ENCODE data around the gene TEKT3. TPM values are rescaled to one million over a fixed set of nuclear protein-coding genes. Genes with fewer than 3 reads are reported as not detected.

The TEKT3 gene
- polyA plus RNA-seq, 1 of the 3 experiments (the other 2 are of a cell fraction): 0.62 TPM

DNA sequence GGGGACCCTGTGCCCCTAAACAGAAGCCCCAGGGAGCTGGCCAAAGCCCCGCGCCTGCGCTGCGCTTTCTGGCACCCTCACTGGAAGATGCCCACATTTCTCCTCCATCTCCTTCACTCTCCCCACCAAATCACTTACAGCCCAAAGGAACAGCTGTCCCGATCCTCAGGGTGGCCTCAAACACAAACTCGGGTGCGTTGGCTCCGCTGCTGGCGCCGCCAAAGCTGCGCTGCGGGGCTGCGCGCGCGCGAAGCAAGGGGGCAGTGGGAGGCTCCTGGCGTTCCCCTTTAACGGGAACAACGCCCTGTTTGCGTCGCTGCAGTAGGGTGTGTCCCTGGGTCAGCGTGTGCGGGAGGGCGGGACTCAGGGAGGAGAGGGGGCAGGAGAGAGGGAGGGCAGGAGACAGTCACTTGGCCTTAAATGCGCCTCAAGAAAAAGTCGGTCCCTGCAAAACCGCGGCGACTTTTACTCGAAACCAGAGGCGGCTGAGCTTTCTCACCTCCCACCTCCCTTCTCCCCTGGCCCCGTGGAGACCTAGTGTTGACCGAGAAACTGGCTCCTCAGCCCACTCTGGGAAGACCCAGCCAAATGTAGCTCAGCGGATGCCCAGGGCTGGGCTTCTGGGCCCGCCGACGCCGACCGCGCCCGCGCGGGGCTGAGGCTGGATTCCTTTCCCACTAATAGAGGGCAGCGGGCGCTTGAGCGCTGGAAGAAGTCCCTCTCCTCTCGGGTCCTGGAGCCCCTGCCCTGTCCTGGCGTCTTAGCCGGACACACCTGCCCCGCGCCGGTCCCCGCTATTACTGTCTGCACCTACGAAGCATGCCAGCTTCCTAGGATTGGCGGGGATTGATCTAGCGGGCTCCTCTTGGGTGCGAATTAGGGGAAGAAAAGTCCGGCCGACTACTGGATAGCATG is 78.8 kb downstream of the TEKT3 start (continued):
- TF ChIP-seq, protein P1, sequence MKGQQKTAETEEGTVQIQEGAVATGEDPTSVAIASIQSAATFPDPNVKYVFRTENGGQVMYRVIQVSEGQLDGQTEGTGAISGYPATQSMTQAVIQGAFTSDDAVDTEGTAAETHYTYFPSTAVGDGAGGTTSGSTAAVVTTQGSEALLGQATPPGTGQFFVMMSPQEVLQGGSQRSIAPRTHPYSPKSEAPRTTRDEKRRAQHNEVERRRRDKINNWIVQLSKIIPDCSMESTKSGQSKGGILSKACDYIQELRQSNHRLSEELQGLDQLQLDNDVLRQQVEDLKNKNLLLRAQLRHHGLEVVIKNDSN (IDR thresholded peaks at IDR 0.05; ENCODE audit: borderline replicate concordance, low read depth): no peak
- TF ChIP-seq, protein P2, sequence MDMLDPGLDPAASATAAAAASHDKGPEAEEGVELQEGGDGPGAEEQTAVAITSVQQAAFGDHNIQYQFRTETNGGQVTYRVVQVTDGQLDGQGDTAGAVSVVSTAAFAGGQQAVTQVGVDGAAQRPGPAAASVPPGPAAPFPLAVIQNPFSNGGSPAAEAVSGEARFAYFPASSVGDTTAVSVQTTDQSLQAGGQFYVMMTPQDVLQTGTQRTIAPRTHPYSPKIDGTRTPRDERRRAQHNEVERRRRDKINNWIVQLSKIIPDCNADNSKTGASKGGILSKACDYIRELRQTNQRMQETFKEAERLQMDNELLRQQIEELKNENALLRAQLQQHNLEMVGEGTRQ (IDR thresholded peaks at IDR 0.05; ENCODE audit: borderline replicate concordance, low read depth, low read length): no peak
- TF ChIP-seq EZH2phosphoT487 (IDR thresholded peaks at IDR 0.05; ENCODE audit: borderline replicate concordance, low read depth) (no peak), ELF1 (IDR thresholded peaks at IDR 0.05) (no peak), TCF12 (IDR thresholded peaks at IDR 0.05) (0 out of 2 replicates have a peak, but pooled peaks have one; percentile 6), RXRA (IDR thresholded peaks at IDR 0.05; ENCODE audit: borderline replicate concordance, low read depth) (no peak; the same call in 1 of the 2 replicates), SIN3A (IDR thresholded peaks at IDR 0.05; ENCODE audit: borderline replicate concordance, low read depth, low read length) (no peak), POLR2AphosphoS5 (IDR thresholded peaks at IDR 0.05; ENCODE audit: low read depth, low read length) (peak; percentile 61; the same call in 1 of the 2 replicates), NRF1 (IDR thresholded peaks at IDR 0.05; ENCODE audit: low read depth, low read length) (peak; percentile 64), MEF2A (IDR thresholded peaks at IDR 0.05; ENCODE audit: borderline replicate concordance, low read depth) (no peak)
- TF ChIP-seq, protein P3, sequence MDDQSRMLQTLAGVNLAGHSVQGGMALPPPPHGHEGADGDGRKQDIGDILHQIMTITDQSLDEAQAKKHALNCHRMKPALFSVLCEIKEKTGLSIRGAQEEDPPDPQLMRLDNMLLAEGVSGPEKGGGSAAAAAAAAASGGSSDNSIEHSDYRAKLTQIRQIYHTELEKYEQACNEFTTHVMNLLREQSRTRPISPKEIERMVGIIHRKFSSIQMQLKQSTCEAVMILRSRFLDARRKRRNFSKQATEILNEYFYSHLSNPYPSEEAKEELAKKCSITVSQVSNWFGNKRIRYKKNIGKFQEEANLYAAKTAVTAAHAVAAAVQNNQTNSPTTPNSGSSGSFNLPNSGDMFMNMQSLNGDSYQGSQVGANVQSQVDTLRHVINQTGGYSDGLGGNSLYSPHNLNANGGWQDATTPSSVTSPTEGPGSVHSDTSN (IDR thresholded peaks at IDR 0.05): no peak; the same call in 1 of the 2 replicates

DNA sequence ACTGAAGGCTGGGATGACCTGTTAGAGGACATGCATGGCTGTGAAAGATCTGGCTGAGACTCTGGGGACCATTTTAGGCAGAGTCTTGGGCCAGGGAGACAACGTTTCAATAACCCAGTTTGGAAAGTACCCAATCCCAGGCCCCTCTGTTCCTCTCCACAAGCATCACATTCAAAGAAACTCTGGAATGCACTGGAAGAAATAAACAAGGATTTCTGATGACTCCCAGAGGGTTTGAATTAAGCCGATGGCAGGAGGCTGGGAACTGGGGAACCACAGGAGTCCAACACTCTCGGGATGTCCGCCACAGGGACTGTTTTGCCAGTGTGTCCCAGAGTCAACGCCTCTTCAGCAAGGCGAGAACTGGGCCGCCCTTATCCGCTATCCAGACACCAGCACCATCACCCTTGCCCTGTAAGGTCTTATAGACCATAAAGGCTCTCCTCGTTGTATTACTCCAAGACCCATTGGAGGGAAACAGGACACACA is 79.6 kb downstream of the TEKT3 start:
- peak overlapping the region; percentile 87 for H2AFZ ChIP-seq (ENCODE audit: low read depth)
- no peak for TF ChIP-seq EP300 (IDR thresholded peaks at IDR 0.05; ENCODE audit: borderline replicate concordance in 1 of 2, low read depth in 1 of 2, low read length in 1 of 2)
- TF ChIP-seq CHD2 (IDR thresholded peaks at IDR 0.05; ENCODE audit: low read length, partially characterized antibody): no peak
- TF ChIP-seq TEAD4 (IDR thresholded peaks at IDR 0.05; ENCODE audit: borderline replicate concordance, insufficient read depth): no peak
- no peak for TF ChIP-seq SMC3 (IDR thresholded peaks at IDR 0.05; ENCODE audit: low read depth, low read length)
- no peak for TF ChIP-seq EZH2phosphoT487 (IDR thresholded peaks at IDR 0.05; ENCODE audit: borderline replicate concordance, low read depth)
- no peak for TF ChIP-seq RFX5 (IDR thresholded peaks at IDR 0.05; ENCODE audit: low read length)
- no peak for TF ChIP-seq MXI1 (IDR thresholded peaks at IDR 0.05; ENCODE audit: low read depth, low read length)
- no peak for TF ChIP-seq FOXM1 (IDR thresholded peaks at IDR 0.05; ENCODE audit: low read depth)
- H3K9ac ChIP-seq: peak overlapping the region; percentile 76; the same call in 1 of the 2 replicates
- peaks cover 0 to 33% of the 10 kb centered on the region in 2 experiments; a peak in 2 of 4 replicates for H3K4me1 ChIP-seq (ENCODE audit: control insufficient read depth in 1 of 2, insufficient read depth in 2 of 2, low read depth in 1 of 2, low read length in 1 of 2)
- H3K79me2 ChIP-seq (ENCODE audit: insufficient read depth): peaks cover 18% of the 10 kb centered on the region; the same call in 1 of the 2 replicates
- no peaks in the 10 kb centered on the region for H3K9me3 ChIP-seq
- H3K4me2 ChIP-seq: peak overlapping the region; percentile 97
- no peaks in the 10 kb centered on the region; the same call in 1 of the 2 replicates for H3K27me3 ChIP-seq (ENCODE audit: insufficient read depth)
- H4K20me1 ChIP-seq (ENCODE audit: insufficient read depth): no peaks in the 10 kb centered on the region
- peaks cover under 1 to 19% of the 10 kb centered on the region in 2 experiments for H3K36me3 ChIP-seq (replicated peaks in 1 of 2; ENCODE audit: control insufficient read depth in 1 of 2, insufficient read depth in 2 of 2, low read length in 1 of 2)
- H3F3A ChIP-seq (replicated peaks; ENCODE audit: insufficient read depth): peaks cover 4% of the 10 kb centered on the region
- H3K27ac ChIP-seq (ENCODE audit: low read depth in 2 of 2, low read length in 1 of 2): peak overlapping the region; percentile 78 to 92; a peak in 3 of 4 replicates
- H3K9me2 ChIP-seq: no peaks in the 10 kb centered on the region
- DNase-seq: no peak
- H3K4me3 ChIP-seq (ENCODE audit: low read depth in 2 of 2, low read length in 1 of 2): peak overlapping the region; percentile 72 to 92
- 0% methylated on average over 6 of the region's 9 CpGs for WGBS (ENCODE audit: low lambda C conversion rate)
- ChIA-PET CTCF (interaction anchor here (0.5 to 13.3 kb wide), 17 partner anchors 16 to 846 kb away, joined by 3 to 359 read pairs (median 4); no protein-coding TSS in a partner anchor), POLR2A (interaction anchor here (1.5 kb wide), 2 partner anchors 235 to 241 kb away, joined by 3 to 6 read pairs; no protein-coding TSS in a partner anchor)

All from SK-N-SH (cell line).